Inflammatory macrophage treated with lipopolysaccharide for 4 hours (primary cell): Measurements from ENCODE around the gene PALLD.

Experiments used
- DNase-seq: peaks from one replicate; pipeline ENCODE4 v3.0.0-alpha.2; 2020

The PALLD gene

GRCh38 chr4:168837922-168838321, 341.1 kb downstream of the PALLD start:
- DNase-seq: no peak

DNA sequence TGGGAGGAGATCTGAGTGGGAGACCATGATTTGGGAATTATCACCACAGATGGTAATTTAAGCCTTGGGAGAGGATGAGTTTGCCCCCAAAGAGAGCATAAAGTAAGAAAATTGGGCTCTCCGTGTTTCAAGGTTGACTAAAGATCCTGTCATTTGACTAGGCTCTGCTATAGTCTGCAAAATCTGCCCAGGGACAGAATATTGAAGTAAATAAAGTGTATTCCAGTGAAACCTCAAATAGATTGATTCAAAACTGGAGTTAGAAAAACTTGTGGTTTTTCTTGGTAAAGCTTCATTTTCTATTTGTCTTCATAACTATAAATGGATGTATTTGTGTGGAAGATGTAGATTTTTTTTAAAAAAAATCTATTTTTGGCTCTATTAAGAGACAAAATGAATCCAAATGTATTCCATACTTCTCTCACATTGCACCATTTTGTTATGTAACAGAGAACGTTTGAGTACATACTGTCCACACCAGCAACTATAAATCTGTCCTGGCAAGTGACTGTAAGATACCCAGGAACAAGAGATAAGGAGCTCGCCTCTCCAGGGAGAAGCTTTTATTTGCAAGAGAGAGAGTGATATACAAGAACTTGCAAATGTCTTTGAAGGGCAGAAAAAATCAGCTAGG, 343.0 kb downstream of the PALLD start:
- DNase-seq: no peak

DNA sequence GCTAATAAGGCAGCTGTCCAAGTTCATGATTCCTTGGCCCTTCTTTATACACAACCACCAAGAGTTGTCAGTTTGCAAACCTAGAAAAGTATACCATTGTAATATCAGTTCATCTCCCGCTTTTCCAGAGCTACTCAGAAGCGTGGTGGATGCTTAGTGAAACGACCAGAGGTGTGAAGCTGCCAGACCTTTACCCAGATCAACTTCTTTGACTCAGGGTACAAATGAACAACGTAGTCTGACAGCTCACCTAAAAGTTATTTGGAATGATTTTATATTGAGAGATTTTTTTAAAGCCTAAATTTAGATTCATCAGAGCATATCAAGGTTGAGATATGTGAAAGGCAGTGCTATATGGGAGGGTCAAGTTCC, 343.5 kb downstream of the PALLD start:
- DNase-seq: no peak

GRCh38 chr4:168841000-168841671, 344.3 kb downstream of the PALLD start:
- DNase-seq: no peak

DNA sequence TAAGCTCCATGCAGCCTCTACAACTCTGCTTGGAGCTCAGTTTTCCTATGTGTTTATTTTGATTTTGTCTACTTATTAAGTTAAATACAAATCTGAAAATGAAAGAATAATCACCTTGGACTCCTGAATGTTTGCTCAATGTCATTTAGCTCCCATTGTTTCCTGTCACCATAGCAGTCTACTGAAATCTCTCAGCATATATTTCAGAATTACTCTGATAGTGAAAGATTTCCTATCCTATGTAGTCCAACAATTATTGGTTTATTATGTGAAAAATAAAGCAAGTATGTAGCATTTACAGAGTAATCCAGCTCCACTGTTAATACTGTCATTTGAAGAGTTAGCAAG, 344.8 kb downstream of the PALLD start:
- DNase-seq: no peak

- DNase-seq: no peak
These were observed 345.3 kb downstream of the PALLD start for GRCh38 chr4:168842186-168842585.

DNA sequence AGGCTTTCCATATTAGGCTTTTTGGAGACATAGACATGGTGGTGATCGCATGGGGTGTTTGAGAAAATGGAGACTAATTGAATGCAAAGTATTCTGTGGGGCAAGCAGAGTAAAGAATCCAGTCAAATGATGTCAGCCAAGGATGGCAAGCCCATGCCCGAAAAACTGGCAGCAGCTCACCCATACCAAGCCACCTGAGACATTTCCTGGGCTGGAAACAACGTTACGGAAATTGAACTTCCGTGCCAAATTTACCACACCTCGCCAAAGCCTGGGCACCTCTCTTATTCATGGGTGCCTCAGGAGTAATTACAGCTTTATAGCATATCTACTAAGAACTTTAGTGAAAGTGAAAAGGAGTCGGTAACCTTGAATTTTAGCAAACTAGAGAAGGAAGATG, 346.8 kb downstream of the PALLD start:
- DNase-seq: no peak

DNA sequence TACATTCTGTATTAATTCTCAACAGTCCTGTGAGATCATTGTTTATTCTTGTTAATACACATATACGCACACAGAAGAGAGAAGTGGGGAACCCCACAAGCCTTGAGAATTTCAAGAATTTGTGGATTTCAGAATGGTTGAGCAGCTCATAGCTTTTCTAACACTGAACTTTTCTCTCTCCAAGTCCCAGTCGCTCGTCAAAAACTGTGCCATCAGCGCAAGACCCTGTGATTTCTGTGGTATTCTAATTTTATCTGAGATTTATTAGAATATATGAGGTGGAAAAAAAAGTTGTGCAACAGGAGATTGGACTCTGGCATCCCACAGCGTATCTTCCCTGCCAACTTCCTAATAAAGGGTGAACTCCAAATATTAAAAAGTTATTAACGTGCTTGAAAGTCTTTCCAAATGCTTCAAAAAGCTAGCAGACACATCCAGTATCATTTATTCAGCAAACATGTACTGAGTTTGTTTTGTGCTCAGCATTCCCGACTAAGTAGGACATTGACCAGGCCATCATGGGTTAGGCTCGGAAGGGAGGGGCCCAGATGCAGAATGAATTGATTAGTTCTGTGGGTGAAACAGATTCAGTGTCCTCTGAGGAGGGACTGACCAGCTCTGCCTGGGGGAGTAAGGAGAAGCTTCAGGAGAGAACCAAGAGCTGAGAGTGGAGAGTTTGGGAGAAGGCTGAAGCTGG, 347.6 kb downstream of the PALLD start:
- no peak for DNase-seq

GRCh38 chr4:168845897-168846296, 349.0 kb downstream of the PALLD start:
- DNase-seq: no peak

GRCh38 chr4:168846414-168846813, 349.6 kb downstream of the PALLD start:
- no peak for DNase-seq

DNA sequence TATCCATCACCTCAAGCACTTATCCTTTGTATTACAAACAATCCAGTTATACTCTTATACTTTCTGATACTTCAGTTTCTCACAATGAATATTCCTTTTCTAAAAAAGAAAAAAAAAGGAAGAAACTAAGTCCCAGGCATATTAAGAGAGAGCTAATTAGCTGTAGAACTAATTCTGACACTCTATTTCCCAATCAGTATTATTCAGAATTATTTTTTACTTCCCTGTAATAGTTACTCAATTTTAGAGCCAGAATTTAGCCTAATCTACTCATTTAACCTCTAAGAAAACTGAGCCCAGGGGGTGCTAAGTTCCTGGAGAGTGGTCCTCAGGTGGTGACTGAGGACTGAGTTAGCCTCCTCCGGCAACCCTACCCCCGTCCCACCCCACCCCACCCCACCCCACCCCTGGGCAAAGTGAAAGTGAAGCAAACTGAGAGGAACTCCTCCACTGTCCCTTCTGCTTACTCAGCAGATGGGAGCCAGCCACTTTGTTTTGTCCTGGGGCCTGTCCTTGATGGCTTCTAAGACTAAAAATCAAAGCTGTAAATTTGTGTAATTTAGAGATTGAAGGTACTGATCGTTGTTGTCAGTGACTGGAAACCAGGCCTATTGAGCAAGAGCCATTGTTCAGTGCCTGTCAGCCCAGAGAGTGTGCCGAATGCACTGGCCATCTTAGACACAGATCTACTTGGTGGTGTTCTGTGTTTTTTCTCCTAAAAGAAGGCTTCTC, 351.1 kb downstream of the PALLD start:
- peak; percentile 57 for DNase-seq

- no peak for DNase-seq
These were observed 352.3 kb downstream of the PALLD start for GRCh38 chr4:168849030-168849675.

DNA sequence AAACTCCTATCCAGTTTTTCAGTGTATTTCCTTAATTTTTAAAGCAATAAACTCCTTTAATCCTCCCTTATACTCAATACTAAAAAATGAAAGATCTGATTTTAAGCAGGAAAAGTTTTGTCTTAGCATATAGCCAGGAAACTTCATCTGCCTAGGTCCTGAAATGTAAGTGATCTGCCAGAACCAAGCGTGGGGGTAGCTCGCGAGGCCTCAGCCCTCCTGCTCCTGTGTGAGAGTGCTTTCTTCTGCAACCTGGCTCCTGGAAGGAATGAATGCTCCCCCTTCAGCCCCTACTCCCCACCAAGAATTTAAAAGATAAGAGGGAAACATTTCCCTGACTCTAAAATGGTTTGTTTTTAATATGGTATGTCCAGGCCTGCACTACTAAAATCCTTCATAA, 353.1 kb downstream of the PALLD start:
- DNase-seq: no peak

GRCh38 chr4:168852387-168852786, 355.5 kb downstream of the PALLD start:
- DNase-seq: no peak

GRCh38 chr4:168852933-168853713, 356.3 kb downstream of the PALLD start:
- peak; percentile 10 for DNase-seq

DNA sequence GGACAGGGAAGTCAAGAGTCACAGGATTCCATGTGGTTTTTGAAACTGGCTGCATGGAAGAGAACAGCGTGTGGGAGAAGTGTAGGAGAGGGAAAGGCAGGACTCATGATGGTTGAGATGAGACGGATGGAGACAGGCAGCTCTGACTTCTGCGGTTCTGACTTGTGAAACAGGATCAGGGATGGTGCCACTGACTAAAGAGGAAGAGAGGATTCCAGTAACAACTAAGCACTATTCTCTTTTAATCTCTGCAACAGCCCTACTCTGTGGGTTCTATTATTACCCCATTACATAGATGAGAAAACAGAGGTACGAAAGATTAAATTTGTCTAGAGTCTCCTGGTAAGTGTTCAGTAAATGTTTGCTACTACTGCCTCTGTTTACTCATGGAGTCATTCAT, 356.9 kb downstream of the PALLD start:
- DNase-seq: peak; percentile 81

DNA sequence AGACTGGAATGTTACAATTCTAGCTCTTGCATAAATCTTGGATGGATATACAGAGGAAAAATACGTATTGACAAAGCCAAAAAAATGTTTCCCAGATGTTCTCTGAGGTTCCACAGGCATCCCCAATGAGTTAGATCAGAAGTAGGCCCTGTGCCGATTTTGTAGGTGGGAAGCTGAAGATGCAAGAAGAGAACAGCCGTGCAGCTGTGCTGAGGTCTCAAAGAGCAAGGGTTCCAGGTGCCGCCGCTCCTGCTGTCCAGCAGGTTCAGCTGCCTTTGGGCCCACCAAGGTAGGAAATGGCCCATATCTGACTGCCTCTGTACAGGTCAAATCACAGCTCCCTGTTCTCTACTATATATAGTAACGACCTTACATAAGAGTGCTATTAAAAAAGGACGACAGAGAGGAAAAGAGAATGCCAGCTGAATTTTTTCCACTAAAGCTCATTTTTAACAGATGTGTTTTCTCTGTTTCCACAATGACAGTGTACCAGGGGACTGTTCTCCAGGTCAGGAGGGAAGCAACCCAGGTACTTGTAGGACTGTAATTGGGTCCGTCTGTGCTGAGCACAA, 357.6 kb downstream of the PALLD start:
- no peak for DNase-seq

DNA sequence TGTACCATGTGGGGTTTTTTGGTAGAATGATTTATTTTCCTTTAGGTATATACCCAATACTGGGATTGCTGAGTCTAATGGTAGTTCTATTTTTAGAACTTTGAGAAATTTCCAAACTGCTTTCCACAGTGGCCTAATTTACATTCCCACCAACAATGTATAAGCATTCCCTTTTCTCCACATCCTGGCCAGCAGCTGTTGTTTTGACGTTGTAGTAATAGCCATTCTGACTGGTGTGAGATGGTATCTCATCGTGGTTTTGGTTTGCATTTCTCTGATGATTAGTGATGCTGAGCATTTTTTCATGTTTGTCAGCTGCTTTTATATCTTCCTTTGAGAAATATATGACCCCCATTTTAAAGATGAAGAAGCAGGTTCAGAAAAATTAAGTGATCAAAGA, 359.5 kb downstream of the PALLD start:
- no peak for DNase-seq

- DNase-seq: no peak
These were observed 360.2 kb downstream of the PALLD start for GRCh38 chr4:168857009-168857408.

DNA sequence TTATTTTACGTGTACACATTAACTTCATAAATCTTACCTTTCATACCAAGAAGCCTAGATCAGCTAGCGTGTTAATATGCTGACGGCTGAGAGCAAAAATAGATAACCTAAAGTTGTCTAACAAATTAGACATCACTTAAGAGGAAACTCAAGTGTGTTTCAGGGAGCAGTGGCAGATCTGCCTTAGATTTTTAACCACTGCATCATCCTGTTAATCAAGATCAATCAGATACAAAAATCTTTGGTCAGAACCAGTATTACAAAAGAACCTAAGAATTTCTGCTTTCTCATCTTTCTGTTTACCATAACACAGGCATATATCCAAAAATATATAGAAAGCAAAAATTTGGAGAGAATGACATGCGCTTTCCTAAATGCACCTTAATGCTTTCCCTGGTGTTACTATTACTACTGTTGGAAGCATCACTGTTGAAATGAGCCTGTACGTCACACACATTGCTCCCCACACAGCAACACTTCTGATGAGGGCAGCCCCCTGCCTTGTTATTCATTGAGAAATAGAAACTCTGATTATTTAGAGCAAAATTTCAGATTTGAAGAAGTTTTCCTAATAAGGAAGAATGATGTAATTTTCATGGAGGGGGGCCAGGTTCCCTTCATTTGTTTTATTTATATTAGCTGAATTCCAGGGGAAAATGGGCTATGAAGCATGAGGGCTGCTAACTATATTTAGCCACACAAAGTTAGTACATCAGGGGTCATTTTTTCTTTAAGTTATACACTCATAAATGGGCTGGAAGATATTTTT, 360.9 kb downstream of the PALLD start:
- DNase-seq: no peak

DNA sequence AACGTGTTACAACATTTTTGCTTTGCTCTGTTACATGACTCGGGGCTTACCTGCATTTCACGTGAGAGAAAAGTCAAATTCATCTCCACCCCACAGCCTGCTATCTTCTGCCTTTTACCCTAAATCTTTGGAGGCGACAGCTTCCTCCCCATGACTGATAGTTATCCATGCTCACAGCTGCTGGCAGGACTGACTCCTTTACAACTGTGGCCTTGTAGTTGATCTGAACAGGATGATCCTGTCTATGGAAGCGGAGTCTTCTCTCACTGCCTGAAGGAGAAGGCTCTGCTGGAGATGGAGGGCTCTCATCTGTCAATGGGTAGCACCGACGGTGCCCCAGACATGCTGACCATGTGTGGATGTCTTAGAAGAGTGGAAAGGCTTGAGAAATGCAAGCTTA, 362.2 kb downstream of the PALLD start:
- no peak for DNase-seq
